GM23338 (cell line): ENCODE results near the gene SREBF2.

ENCODE experiments used
- CREB1 ChIP-seq: fragments of 250-450 bp; sonication (Bioruptor Pico); IDR thresholded peaks from 2 replicates; pipeline ENCODE4 v1.5.0; 2020; ENCODE audit warnings: low read depth, mild to moderate bottlenecking, moderate library complexity
- EZH2 ChIP-seq: fragments of 200-600 bp; sonication (generic); IDR thresholded peaks from one replicate; pipeline ENCODE4 v1.8.0; 2017; ENCODE audit warnings: antibody characterized with exemption, mild to moderate bottlenecking, low read depth; ENCODE audit not compliant: unreplicated experiment
- EZH2phosphoT487 ChIP-seq: fragments of 200-600 bp; sonication (generic); IDR thresholded peaks from one replicate; pipeline ENCODE4 v1.8.1; 2018; ENCODE audit warnings: antibody characterized with exemption; ENCODE audit not compliant: unreplicated experiment
- JUNB ChIP-seq: IDR thresholded peaks from one replicate; pipeline ENCODE4 v1.6.1; 2016; ENCODE audit warnings: antibody characterized with exemption; ENCODE audit not compliant: unreplicated experiment
- POLR2AphosphoS5 ChIP-seq: IDR thresholded peaks from 2 replicates; pipeline ENCODE4 v1.6.1; 2016; ENCODE audit warnings: antibody characterized with exemption, low read depth
- STAT1 ChIP-seq: IDR thresholded peaks from one replicate; pipeline ENCODE4 v1.6.1; 2016; ENCODE audit warnings: antibody characterized with exemption; ENCODE audit not compliant: unreplicated experiment
- ZNF114 ChIP-seq: fragments of 250-450 bp; sonication (Bioruptor Pico); IDR thresholded peaks from 2 replicates; pipeline ENCODE4 v1.5.0; 2020; ENCODE audit warnings: mild to moderate bottlenecking, moderate library complexity
- TF ChIP-seq, protein P1 (sequence below), 2 experiments: fragments of 200-600 bp in 1 of 2; sonication (generic) in 1 of 2; conservative IDR thresholded peaks; 2 replicates each; pipeline versions ENCODE4 v1.5.1 to v1.6.1; 2016 to 2017; ENCODE audit warnings: antibody characterized with exemption in 2 of 2, low read depth in 2 of 2, mild to moderate bottlenecking in 2 of 2, moderate library complexity in 1 of 2
- TF ChIP-seq, protein P2 (sequence below): IDR thresholded peaks from 2 replicates; pipeline ENCODE4 v1.6.1; 2016; ENCODE audit warnings: antibody characterized with exemption
- TF ChIP-seq, protein P3 (sequence below): IDR thresholded peaks from one replicate; pipeline ENCODE4 v1.6.1; 2018; ENCODE audit warnings: antibody characterized with exemption; ENCODE audit not compliant: unreplicated experiment

- TF ChIP-seq, protein P1, sequence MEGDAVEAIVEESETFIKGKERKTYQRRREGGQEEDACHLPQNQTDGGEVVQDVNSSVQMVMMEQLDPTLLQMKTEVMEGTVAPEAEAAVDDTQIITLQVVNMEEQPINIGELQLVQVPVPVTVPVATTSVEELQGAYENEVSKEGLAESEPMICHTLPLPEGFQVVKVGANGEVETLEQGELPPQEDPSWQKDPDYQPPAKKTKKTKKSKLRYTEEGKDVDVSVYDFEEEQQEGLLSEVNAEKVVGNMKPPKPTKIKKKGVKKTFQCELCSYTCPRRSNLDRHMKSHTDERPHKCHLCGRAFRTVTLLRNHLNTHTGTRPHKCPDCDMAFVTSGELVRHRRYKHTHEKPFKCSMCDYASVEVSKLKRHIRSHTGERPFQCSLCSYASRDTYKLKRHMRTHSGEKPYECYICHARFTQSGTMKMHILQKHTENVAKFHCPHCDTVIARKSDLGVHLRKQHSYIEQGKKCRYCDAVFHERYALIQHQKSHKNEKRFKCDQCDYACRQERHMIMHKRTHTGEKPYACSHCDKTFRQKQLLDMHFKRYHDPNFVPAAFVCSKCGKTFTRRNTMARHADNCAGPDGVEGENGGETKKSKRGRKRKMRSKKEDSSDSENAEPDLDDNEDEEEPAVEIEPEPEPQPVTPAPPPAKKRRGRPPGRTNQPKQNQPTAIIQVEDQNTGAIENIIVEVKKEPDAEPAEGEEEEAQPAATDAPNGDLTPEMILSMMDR (conservative IDR thresholded peaks at IDR 0.05; ENCODE audit: low read depth in 2 of 2), result no peak
- TF ChIP-seq POLR2AphosphoS5 (no peak), CREB1 (CRISPR knock-in tag) (no peak), EZH2 (no peak), EZH2phosphoT487 (no peak), JUNB (no peak), ZNF114 (no peak), STAT1 (no peak)
- TF ChIP-seq, protein P2, sequence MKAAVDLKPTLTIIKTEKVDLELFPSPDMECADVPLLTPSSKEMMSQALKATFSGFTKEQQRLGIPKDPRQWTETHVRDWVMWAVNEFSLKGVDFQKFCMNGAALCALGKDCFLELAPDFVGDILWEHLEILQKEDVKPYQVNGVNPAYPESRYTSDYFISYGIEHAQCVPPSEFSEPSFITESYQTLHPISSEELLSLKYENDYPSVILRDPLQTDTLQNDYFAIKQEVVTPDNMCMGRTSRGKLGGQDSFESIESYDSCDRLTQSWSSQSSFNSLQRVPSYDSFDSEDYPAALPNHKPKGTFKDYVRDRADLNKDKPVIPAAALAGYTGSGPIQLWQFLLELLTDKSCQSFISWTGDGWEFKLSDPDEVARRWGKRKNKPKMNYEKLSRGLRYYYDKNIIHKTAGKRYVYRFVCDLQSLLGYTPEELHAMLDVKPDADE, result no peak
- TF ChIP-seq, protein P3, sequence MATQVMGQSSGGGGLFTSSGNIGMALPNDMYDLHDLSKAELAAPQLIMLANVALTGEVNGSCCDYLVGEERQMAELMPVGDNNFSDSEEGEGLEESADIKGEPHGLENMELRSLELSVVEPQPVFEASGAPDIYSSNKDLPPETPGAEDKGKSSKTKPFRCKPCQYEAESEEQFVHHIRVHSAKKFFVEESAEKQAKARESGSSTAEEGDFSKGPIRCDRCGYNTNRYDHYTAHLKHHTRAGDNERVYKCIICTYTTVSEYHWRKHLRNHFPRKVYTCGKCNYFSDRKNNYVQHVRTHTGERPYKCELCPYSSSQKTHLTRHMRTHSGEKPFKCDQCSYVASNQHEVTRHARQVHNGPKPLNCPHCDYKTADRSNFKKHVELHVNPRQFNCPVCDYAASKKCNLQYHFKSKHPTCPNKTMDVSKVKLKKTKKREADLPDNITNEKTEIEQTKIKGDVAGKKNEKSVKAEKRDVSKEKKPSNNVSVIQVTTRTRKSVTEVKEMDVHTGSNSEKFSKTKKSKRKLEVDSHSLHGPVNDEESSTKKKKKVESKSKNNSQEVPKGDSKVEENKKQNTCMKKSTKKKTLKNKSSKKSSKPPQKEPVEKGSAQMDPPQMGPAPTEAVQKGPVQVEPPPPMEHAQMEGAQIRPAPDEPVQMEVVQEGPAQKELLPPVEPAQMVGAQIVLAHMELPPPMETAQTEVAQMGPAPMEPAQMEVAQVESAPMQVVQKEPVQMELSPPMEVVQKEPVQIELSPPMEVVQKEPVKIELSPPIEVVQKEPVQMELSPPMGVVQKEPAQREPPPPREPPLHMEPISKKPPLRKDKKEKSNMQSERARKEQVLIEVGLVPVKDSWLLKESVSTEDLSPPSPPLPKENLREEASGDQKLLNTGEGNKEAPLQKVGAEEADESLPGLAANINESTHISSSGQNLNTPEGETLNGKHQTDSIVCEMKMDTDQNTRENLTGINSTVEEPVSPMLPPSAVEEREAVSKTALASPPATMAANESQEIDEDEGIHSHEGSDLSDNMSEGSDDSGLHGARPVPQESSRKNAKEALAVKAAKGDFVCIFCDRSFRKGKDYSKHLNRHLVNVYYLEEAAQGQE, result no peak
These were observed 45.6 kb upstream of the SREBF2 start for GRCh38 chr22:41787331-41787730.
